Nucleus accumbens (tissue), 56 donors: ENCODE results near the gene ASCL2.

Experiments
- DNase-seq, 56 donors: peaks; one replicate each; lab custom pipeline; 2025; lab: John Stamatoyannopoulos, UW

Gene ASCL2

GRCh38 chr11:2275334-2276279 is 5.2 kb upstream of the ASCL2 start:
- no peak for DNase-seq

DNA sequence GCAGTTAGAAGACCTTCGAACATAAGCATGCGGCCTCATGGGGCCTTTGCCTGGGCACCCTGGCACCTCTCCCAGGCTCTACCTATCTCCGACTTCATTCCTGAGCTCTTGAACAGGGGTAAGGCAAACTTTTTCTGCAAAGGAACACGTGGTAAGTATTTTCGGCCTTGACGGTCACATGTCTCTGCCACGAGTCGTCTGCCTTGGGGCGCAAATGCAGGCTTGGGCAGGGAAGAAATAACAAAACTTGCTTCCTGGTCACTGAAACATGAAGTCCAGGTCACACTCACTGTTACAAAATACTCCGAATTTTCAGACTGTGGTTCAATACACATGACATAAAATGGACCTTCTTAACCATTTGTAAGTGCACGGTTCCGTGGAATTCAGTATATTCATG is 3.4 kb upstream of the ASCL2 start:
- DNase-seq: no peak

DNA sequence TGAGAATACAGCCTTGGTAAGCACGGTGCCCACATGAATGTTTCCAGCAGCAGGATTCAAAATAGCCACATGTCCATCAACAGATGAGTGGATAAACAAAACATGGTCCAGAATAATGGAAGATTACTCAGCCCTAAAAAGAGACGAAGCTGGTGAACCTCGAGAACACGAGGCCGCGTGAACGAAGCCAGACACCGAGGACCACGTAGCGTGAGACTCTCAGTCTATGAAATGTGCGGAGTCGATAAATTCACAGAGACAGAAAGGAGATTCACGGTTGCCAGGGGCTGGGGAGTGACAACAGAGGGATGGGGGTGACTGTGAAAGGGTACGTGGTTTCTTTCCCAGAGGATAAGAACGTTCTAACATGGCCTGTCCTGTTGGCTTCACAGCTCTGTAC is 2.9 kb upstream of the ASCL2 start:
- no peak for DNase-seq

- DNase-seq: no peak
These were observed 2.5 kb upstream of the ASCL2 start for GRCh38 chr11:2272946-2273280.

- DNase-seq: no peak
These were observed 2.0 kb upstream of the ASCL2 start for GRCh38 chr11:2272228-2272945.

DNA sequence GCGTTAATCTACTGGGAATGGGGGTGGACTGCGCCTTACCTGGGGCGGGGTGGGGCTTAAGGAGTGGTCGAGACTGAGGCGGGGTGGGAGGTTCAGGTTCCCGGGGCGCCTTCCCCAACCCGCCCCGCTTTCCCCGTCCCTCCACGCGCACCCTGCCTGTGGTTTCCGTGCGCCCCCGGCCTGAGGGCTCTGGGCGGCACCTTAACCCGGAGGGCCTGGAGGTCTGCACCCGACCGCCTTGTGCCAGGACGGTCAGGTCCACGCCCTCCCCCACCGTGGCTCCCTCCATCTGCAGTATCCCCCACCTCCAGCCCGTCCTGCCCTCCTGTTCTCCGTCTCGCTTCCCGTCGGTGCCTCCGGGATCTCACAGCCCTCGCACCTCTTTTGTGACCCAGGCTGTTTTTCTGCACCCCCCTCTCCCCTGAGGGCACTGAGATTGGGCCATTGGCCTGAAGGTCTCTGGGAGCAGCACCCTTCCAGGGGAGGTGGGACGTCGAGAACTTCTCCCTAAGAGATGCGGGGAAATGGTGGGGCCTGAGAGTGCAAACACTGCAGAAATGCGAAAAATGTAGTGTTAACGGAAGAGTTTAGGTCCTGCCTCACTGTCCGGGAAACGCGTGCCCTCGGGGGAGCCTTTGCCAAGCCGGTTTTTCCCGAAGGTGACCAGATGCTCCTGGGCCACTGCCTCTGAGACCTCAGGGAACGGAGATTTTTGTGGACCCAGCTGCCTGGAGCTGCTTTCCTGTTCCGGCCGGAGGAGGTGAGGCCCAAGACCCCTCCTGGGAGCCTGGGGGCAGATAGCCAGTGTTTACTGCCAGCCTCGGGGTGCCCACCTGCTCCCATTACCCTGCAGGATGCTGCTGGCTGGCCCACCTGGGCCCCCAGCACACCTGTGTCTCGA is 1.2 kb upstream of the ASCL2 start:
- DNase-seq: no peak

GRCh38 chr11:2271077-2271326 is 614 bp upstream of the ASCL2 start:
- peak in 3 of 56 donors; percentile 30 to 58 (median 36) for DNase-seq

- peak in 5 of 56 donors; percentile 8 to 32 (median 31) for DNase-seq
These were observed 627 bp downstream of the ASCL2 start for GRCh38 chr11:2269601-2270321.

GRCh38 chr11:2268729-2269600 is 1.4 kb downstream of the ASCL2 start:
- DNase-seq: peak in 3 of 56 donors; percentile 22 to 45 (median 27)

DNA sequence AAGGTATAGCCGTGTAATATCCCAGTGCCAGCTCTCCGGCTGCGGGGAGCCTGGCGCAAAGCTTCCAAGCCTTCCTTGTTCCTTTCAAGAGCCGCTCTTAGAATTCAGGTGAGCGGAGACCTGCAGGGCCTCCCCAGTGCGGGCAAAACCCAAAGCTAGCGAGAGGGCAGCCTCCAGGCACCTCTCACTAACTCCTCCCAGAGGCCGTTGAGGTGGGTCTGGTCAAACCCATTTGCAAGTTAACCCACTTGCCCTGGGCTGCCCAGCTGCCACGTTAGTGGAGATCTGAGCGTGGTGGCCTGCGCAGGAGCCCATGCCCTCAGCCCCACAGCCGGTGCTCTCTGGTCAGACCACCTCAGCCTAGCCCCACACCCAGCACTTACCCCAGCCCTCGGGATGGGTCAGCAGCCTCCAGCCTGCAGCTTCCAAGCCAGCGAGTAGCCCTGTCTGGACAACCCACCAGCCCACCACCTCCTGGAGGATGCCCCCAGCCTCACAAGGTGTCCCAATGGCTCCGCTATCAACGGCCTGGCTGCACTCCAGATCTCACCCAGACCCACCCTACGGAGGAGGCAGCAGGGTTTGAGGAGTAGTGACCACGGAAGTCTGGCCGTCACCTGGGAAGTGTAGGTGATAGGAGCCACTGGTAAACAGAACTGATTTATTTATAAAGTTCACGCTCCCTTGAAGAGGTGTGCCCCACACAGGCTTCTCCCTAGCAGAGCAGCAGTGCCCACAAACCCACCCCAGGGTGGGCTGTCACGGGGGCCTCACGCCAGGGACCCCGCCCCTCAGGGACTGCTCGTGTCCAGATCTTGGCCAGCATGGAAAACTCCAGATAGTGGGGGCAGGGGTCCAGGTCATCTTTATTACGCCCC is 2.3 kb downstream of the ASCL2 start:
- no peak for DNase-seq

DNA sequence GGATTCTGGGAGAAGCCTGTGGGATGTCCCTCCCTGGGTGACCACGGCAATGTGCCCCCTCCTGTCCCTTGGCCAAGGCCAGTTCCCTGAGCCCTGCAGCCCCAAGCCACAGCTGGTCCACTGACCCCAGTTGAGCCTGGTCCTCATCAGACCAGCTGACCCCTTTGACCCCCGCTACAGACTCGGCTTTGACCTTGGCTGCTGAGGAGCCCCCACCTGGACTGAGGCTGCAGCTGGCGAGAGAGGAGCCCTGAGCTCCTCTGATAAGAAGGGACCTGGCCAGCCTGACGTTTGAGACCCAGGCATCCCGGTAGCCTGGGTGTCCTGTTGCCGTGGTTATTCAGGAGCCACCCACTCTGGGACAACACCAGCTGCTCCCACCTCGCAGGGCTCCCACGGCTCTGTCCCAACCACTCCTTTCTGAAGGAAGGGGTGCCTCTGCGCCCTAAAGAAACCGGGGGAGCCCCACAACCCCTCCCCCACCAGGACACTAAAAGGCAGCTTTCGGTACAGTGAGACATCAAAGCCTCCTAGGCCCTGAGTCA is 3.0 kb downstream of the ASCL2 start:
- DNase-seq: no peak

GRCh38 chr11:2266586-2267305 is 3.6 kb downstream of the ASCL2 start:
- DNase-seq: no peak

- DNase-seq: no peak
These were observed 4.4 kb downstream of the ASCL2 start for GRCh38 chr11:2265854-2266585.

DNA sequence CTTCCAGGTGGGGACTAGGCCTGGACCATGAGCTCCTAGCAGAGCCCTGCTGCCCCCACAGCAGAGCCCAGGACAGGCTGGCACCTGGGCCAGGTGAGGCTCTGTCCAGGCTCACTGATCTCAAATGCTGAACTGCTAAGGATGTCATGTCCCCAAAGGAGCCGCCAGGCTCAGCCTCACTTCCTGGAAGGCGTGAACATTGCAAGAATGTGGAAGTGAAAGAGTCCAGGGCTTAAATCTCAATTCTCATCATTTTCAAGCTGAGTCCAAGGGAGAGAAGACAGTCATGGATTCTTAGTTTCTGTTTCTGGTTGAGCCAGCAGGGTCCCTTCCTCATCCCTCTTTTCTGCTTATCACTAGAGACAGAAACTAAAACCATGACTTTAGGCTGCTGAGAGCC is 5.0 kb downstream of the ASCL2 start:
- peak in 1 of 56 donors; percentile 23 for DNase-seq

GRCh38 chr11:2264366-2265053 is 5.9 kb downstream of the ASCL2 start:
- DNase-seq: no peak

GRCh38 chr11:2263724-2264360 is 6.5 kb downstream of the ASCL2 start:
- no peak for DNase-seq
